ENCODE results near the gene FOXP1.

FOXP1 gene

DNA sequence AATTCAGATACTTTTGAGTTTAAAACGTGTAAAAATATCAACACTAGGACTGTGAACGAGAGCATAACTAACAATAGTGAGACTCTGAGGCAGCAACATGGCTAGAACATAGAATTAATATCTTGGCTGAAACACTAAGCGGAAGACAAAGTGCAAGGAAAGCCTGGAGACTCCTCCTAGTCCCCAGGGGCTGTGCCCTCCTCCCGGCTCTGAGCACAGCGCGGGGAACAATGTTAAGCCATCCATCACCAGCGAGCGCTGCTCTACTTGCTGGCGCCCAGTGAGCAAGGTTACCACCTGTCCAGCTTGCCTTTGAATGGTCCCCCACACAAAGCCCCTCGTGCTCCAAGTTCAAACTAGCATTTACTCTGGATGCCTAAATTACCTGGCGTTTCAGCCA, 436.9 kb downstream of the FOXP1 start:
- Histone ChIP-seq H3K9ac (ENCODE audit: low read length) (no peak overlapping the region), H3K27ac (ENCODE audit: low read depth, low read length) (no peak overlapping the region), H3K4me3 (ENCODE audit: low read depth in 1 of 2, low read length in 2 of 2) (no peak overlapping the region), H3K27me3 (ENCODE audit: control insufficient read depth in 1 of 2, insufficient read depth in 2 of 2, low read length in 2 of 2) (no peaks in the 10 kb centered on the region), H3K4me1 (ENCODE audit: insufficient read depth, low read length) (peaks cover 12% of the 10 kb centered on the region), H3K9me3 (ENCODE audit: low read length) (no peaks in the 10 kb centered on the region), H3K36me3 (ENCODE audit: insufficient read depth, low read length) (no peaks in the 10 kb centered on the region)

GRCh38 chr3:71145954-71146353, 437.6 kb downstream of the FOXP1 start:
- Histone ChIP-seq H3K36me3 (ENCODE audit: insufficient read depth, low read length) (no peaks in the 10 kb centered on the region), H3K27me3 (ENCODE audit: control insufficient read depth in 1 of 2, insufficient read depth in 2 of 2, low read length in 2 of 2) (no peaks in the 10 kb centered on the region), H3K9ac (ENCODE audit: low read length) (no peak overlapping the region), H3K4me3 (ENCODE audit: low read depth in 1 of 2, low read length in 2 of 2) (no peak overlapping the region), H3K4me1 (ENCODE audit: insufficient read depth, low read length) (peaks cover 15% of the 10 kb centered on the region), H3K9me3 (ENCODE audit: low read length) (no peaks in the 10 kb centered on the region), H3K27ac (ENCODE audit: low read depth, low read length) (no peak overlapping the region)

GRCh38 chr3:71144525-71145253, 438.8 kb downstream of the FOXP1 start:
- Histone ChIP-seq H3K36me3 (ENCODE audit: insufficient read depth, low read length) (no peaks in the 10 kb centered on the region), H3K27me3 (ENCODE audit: control insufficient read depth in 1 of 2, insufficient read depth in 2 of 2, low read length in 2 of 2) (no peaks in the 10 kb centered on the region), H3K4me3 (ENCODE audit: low read depth in 1 of 2, low read length in 2 of 2) (no peak overlapping the region), H3K9ac (ENCODE audit: low read length) (no peak overlapping the region), H3K9me3 (ENCODE audit: low read length) (no peaks in the 10 kb centered on the region), H3K27ac (ENCODE audit: low read depth, low read length) (no peak overlapping the region), H3K4me1 (ENCODE audit: insufficient read depth, low read length) (peaks cover 15% of the 10 kb centered on the region)

- no peaks in the 10 kb centered on the region for H3K27me3 ChIP-seq (ENCODE audit: control insufficient read depth in 1 of 2, insufficient read depth in 2 of 2, low read length in 2 of 2)
- H3K9me3 ChIP-seq (ENCODE audit: low read length) = no peaks in the 10 kb centered on the region
- H3K9ac ChIP-seq (ENCODE audit: low read length) = no peak overlapping the region
- H3K36me3 ChIP-seq (ENCODE audit: insufficient read depth, low read length) = no peaks in the 10 kb centered on the region
- H3K4me1 ChIP-seq (ENCODE audit: insufficient read depth, low read length) = peaks cover 15% of the 10 kb centered on the region
- no peak overlapping the region for H3K4me3 ChIP-seq (ENCODE audit: low read depth in 1 of 2, low read length in 2 of 2)
- peak overlapping the region; percentile 9 for H3K27ac ChIP-seq (ENCODE audit: low read depth, low read length)
These were observed 440.0 kb downstream of the FOXP1 start for GRCh38 chr3:71143493-71143892.

DNA sequence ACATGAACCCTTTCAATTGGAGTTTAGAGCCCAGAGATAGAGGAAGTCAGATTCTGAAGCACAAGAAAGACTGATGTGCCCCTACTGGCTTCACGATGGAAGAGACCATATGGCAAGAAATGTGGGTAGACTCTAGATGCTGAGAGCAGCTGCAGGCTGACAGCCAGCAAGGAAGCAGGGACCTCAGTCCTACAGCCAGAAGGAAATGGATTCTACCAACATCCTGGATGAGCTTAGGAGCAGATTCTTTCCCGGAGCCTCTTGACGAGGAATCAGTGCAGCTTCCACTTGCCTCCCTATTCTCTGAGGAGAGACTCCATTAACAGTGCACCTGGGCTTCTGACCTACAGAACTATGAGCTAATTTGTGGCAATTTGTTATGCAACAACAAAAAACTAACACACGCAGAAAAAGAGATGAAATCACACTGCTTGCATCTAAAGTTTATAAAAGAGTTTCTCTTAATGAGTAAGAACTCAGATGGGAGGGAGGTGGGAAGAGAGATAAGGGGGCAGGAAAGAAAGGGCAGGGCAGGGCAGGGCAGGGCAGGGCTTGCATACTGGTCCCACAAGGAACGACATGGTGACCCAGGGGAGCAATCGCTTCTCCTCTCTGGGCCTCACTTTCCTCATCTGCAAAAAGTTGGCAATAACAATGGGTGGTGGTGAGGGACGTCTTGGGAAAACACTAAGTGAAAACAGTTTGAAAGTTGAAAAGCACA, 440.9 kb downstream of the FOXP1 start:
- no peaks in the 10 kb centered on the region for H3K27me3 ChIP-seq (ENCODE audit: control insufficient read depth in 1 of 2, insufficient read depth in 2 of 2, low read length in 2 of 2)
- no peak overlapping the region for H3K4me3 ChIP-seq (ENCODE audit: low read depth in 1 of 2, low read length in 2 of 2)
- peaks cover 15% of the 10 kb centered on the region for H3K4me1 ChIP-seq (ENCODE audit: insufficient read depth, low read length)
- no peaks in the 10 kb centered on the region for H3K36me3 ChIP-seq (ENCODE audit: insufficient read depth, low read length)
- H3K9ac ChIP-seq (ENCODE audit: low read length) = no peak overlapping the region
- H3K9me3 ChIP-seq (ENCODE audit: low read length) = no peaks in the 10 kb centered on the region
- H3K27ac ChIP-seq (ENCODE audit: low read depth, low read length) = no peak overlapping the region

GRCh38 chr3:71140477-71140876, 443.1 kb downstream of the FOXP1 start:
- Histone ChIP-seq H3K27ac (ENCODE audit: low read depth, low read length) (no peak overlapping the region), H3K4me1 (ENCODE audit: insufficient read depth, low read length) (peaks cover 34% of the 10 kb centered on the region), H3K27me3 (ENCODE audit: control insufficient read depth in 1 of 2, insufficient read depth in 2 of 2, low read length in 2 of 2) (no peaks in the 10 kb centered on the region)

GRCh38 chr3:71139496-71139895, 444.0 kb downstream of the FOXP1 start:
- Histone ChIP-seq H3K9ac (ENCODE audit: low read length) (no peak overlapping the region), H3K27ac (ENCODE audit: low read depth, low read length) (peak overlapping the region; percentile 3), H3K4me3 (ENCODE audit: low read depth in 1 of 2, low read length in 2 of 2) (no peak overlapping the region), H3K36me3 (ENCODE audit: insufficient read depth, low read length) (no peaks in the 10 kb centered on the region), H3K4me1 (ENCODE audit: insufficient read depth, low read length) (peaks cover 43% of the 10 kb centered on the region), H3K27me3 (ENCODE audit: control insufficient read depth in 1 of 2, insufficient read depth in 2 of 2, low read length in 2 of 2) (no peaks in the 10 kb centered on the region), H3K9me3 (ENCODE audit: low read length) (no peaks in the 10 kb centered on the region)

More at GRCh38 chr3:71140477-71140876, 443.1 kb downstream of the FOXP1 start:
- H3K9me3 ChIP-seq (ENCODE audit: low read length) = no peaks in the 10 kb centered on the region
- H3K4me3 ChIP-seq (ENCODE audit: low read depth in 1 of 2, low read length in 2 of 2) = no peak overlapping the region
- H3K9ac ChIP-seq (ENCODE audit: low read length) = no peak overlapping the region
- H3K36me3 ChIP-seq (ENCODE audit: insufficient read depth, low read length) = no peaks in the 10 kb centered on the region

DNA sequence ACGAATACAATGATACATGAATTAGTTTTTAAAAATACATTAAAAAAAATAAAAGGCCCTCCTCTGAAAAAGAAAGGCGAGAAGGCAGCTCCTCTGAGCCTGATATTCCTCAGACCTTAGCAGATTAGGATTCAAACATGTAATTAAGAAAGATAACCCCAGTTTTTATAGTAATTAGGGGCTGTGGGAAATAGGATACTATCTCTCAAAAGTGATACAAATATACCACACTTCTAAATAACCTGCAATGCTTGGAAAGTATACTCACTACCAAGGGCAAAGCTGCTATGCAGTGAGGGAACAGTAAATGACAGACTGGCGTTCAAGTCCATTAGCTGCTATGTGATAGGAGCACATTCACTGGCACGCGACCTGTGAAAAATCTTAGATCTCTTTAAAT, 445.1 kb downstream of the FOXP1 start:
- Histone ChIP-seq H3K27ac (ENCODE audit: low read depth, low read length) (no peak overlapping the region), H3K36me3 (ENCODE audit: insufficient read depth, low read length) (no peaks in the 10 kb centered on the region), H3K4me3 (ENCODE audit: low read depth in 1 of 2, low read length in 2 of 2) (no peak overlapping the region), H3K4me1 (ENCODE audit: insufficient read depth, low read length) (peaks cover 48% of the 10 kb centered on the region), H3K9me3 (ENCODE audit: low read length) (no peaks in the 10 kb centered on the region), H3K27me3 (ENCODE audit: control insufficient read depth in 1 of 2, insufficient read depth in 2 of 2, low read length in 2 of 2) (no peaks in the 10 kb centered on the region), H3K9ac (ENCODE audit: low read length) (no peak overlapping the region)

DNA sequence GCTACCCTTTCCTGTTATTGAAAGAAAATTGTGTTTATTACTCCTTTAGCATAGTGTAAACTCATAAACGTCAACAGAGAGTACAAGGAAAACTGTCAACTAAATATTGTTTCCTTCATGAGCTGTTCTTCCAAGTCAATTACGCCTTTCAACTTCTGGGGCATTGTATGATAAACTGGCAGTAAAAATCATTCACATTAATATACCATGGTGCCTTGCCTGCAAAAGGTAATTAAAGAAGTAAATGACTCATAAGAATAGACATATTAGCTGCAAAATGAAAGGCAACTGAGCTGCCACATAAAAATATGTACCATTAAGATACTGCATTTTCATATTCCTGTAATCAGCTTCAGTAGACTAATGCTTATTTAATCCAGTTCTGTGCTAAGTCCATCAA, 447.3 kb downstream of the FOXP1 start:
- no peak overlapping the region for H3K9ac ChIP-seq (ENCODE audit: low read length)
- no peaks in the 10 kb centered on the region for H3K36me3 ChIP-seq (ENCODE audit: insufficient read depth, low read length)
- no peaks in the 10 kb centered on the region for H3K9me3 ChIP-seq (ENCODE audit: low read length)
- H3K4me1 ChIP-seq (ENCODE audit: insufficient read depth, low read length) = peaks cover 60% of the 10 kb centered on the region
- no peaks in the 10 kb centered on the region for H3K27me3 ChIP-seq (ENCODE audit: control insufficient read depth in 1 of 2, insufficient read depth in 2 of 2, low read length in 2 of 2)
- no peak overlapping the region for H3K4me3 ChIP-seq (ENCODE audit: low read depth in 1 of 2, low read length in 2 of 2)
- H3K27ac ChIP-seq (ENCODE audit: low read depth, low read length) = peak overlapping the region; percentile 71

DNA sequence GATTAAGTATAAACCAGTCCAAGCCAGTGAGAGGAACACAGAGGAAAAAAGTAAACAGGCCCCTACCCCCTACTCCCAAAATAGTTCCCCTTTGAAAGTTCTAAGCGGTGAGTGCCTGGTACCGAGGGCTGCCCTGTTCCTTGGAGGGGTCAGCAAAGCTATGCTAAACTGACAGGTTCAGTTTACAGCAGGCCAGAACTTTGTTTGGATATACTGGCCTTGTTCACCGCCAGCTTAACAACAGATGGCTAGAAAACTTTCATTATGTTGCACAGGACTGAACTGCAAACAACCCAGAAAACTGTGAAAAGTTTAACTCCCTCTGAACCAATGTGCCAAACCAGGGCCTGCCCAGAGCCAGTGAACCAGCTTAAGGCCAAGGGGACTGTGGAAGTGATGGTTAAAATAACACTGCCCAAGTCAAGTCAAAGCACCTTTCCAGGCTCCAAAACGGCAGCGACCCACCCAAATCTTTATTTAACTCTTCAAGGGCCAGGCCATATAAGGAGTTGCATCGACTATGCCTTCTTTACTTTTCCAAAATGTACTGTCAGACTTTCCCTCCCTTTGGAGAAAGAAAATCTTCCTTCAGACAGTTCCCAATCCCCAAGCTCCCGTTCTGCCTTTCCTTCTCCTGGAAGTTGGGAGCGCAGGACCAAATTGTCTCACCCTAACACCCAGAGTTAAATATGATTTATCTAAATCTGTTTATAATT, 448.0 kb downstream of the FOXP1 start:
- Histone ChIP-seq H3K4me1 (ENCODE audit: insufficient read depth, low read length) (peaks cover 63% of the 10 kb centered on the region), H3K27ac (ENCODE audit: low read depth, low read length) (peak overlapping the region; percentile 71), H3K9me3 (ENCODE audit: low read length) (no peaks in the 10 kb centered on the region), H3K27me3 (ENCODE audit: control insufficient read depth in 1 of 2, insufficient read depth in 2 of 2, low read length in 2 of 2) (no peaks in the 10 kb centered on the region), H3K4me3 (ENCODE audit: low read depth in 1 of 2, low read length in 2 of 2) (peak overlapping the region in 1 of 2 donors; percentile 29), H3K9ac (ENCODE audit: low read length) (peak overlapping the region; percentile 65), H3K36me3 (ENCODE audit: insufficient read depth, low read length) (no peaks in the 10 kb centered on the region)

DNA sequence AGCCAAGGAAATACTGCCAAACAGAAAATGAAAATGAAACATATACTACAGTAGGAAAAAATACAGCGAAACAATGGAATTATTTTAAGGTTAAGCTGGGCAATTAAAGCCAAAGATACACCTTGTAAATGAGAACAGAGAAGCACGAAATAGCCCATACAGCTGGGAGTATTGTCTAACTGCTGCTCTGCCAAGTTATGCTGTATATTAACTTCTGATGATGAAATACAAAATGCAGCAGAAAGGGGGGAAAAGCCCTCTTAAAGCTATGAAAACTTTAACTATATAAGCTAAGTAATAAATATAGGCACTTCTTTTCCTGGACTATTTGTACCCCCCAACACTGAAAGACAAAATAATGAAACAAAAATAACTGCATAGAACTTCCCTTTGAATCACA, 449.0 kb downstream of the FOXP1 start:
- Histone ChIP-seq H3K27ac (ENCODE audit: low read depth, low read length) (peak overlapping the region; percentile 71), H3K9ac (ENCODE audit: low read length) (no peak overlapping the region), H3K9me3 (ENCODE audit: low read length) (no peaks in the 10 kb centered on the region), H3K27me3 (ENCODE audit: control insufficient read depth in 1 of 2, insufficient read depth in 2 of 2, low read length in 2 of 2) (no peaks in the 10 kb centered on the region), H3K36me3 (ENCODE audit: insufficient read depth, low read length) (no peaks in the 10 kb centered on the region), H3K4me1 (ENCODE audit: insufficient read depth, low read length) (peaks cover 63% of the 10 kb centered on the region), H3K4me3 (ENCODE audit: low read depth in 1 of 2, low read length in 2 of 2) (no peak overlapping the region)
